ENCODE data around the gene MUC3A. TPM values are rescaled to one million over a fixed set of nuclear protein-coding genes. Genes with fewer than 3 reads are reported as not detected.

MUC3A gene
- total RNA-seq, 3 donors from 2014 or later (not counting 1 experiment from before 2014, with no cell fraction given), result 0.24 TPM; not detected in 2

GRCh38 chr7:100971111-100972001, 22.0 kb downstream of the MUC3A start:
- intact Hi-C loops (cut with micrococcal nuclease), result no loop called here
- Histone ChIP-seq H3K27ac (ENCODE audit: low read length) (no peak overlapping the region), H3K36me3 (ENCODE audit: control insufficient read depth, insufficient read depth, low read length) (no peaks in the 10 kb centered on the region), H3K4me1 (ENCODE audit: control insufficient read depth, insufficient read depth, low read length) (peaks cover 4% of the 10 kb centered on the region), H3K27me3 (ENCODE audit: control insufficient read depth, insufficient read depth, low read length) (peaks cover 8% of the 10 kb centered on the region), H3K4me3 (ENCODE audit: low read length) (no peak overlapping the region), H3K9me3 (ENCODE audit: control insufficient read depth, insufficient read depth, low read length) (no peaks in the 10 kb centered on the region)
- Mint-ChIP-seq H3K9me3 (no peaks in the 10 kb centered on the region), H3K27me3 (ENCODE audit: low read depth in 2 of 2) (peaks cover 24 to 51% of the 10 kb centered on the region in 2 donors), H3K4me1 (peaks cover 0 to 20% of the 10 kb centered on the region in 2 donors), H3K27ac (no peak overlapping the region), H3K4me3 (no peak overlapping the region), H3K36me3 (no peaks in the 10 kb centered on the region)
- no peak for ATAC-seq
- DNase-seq, result no peak
- no peak for TF ChIP-seq CTCF (IDR thresholded peaks at IDR 0.05)
- WGBS (ENCODE audit: insufficient coverage), result 62% methylated on average over 11 of the region's 14 CpGs

- no peak for TF ChIP-seq CTCF (IDR thresholded peaks at IDR 0.05)
- H3K27ac ChIP-seq (ENCODE audit: low read length), result no peak overlapping the region
- Mint-ChIP-seq H3K36me3 (no peaks in the 10 kb centered on the region), H3K27ac (no peak overlapping the region), H3K4me1 (peaks cover 0 to 14% of the 10 kb centered on the region in 2 donors), H3K27me3 (ENCODE audit: low read depth in 2 of 2) (peaks cover 20 to 48% of the 10 kb centered on the region in 2 donors), H3K9me3 (no peaks in the 10 kb centered on the region), H3K4me3 (no peak overlapping the region)
- no peaks in the 10 kb centered on the region for H3K9me3 ChIP-seq (ENCODE audit: control insufficient read depth, insufficient read depth, low read length)
- no peaks in the 10 kb centered on the region for H3K36me3 ChIP-seq (ENCODE audit: control insufficient read depth, insufficient read depth, low read length)
- ATAC-seq (no peak), DNase-seq (no peak)
- H3K4me3 ChIP-seq (ENCODE audit: low read length), result no peak overlapping the region
- WGBS (ENCODE audit: insufficient coverage), result 59% methylated on average over 7 of the region's 7 CpGs
- no peaks in the 10 kb centered on the region for H3K4me1 ChIP-seq (ENCODE audit: control insufficient read depth, insufficient read depth, low read length)
- H3K27me3 ChIP-seq (ENCODE audit: control insufficient read depth, insufficient read depth, low read length), result peaks cover 3% of the 10 kb centered on the region
- intact Hi-C loops (cut with micrococcal nuclease), result no loop called here
Measured at GRCh38 chr7:100972002-100972347, 22.6 kb downstream of the MUC3A start.

GRCh38 chr7:100974021-100974420, 24.7 kb downstream of the MUC3A start:
- Histone ChIP-seq H3K27ac (ENCODE audit: low read length) (no peak overlapping the region), H3K9me3 (ENCODE audit: control insufficient read depth, insufficient read depth, low read length) (no peaks in the 10 kb centered on the region), H3K4me1 (ENCODE audit: control insufficient read depth, insufficient read depth, low read length) (no peaks in the 10 kb centered on the region), H3K27me3 (ENCODE audit: control insufficient read depth, insufficient read depth, low read length) (no peaks in the 10 kb centered on the region), H3K36me3 (ENCODE audit: control insufficient read depth, insufficient read depth, low read length) (no peaks in the 10 kb centered on the region), H3K4me3 (ENCODE audit: low read length) (no peak overlapping the region)
- Mint-ChIP-seq H3K27ac (no peak overlapping the region), H3K36me3 (no peaks in the 10 kb centered on the region), H3K27me3 (ENCODE audit: low read depth in 2 of 2) (peaks cover 8 to 28% of the 10 kb centered on the region in 2 donors), H3K4me1 (peaks cover 0 to 5% of the 10 kb centered on the region in 2 donors), H3K9me3 (no peaks in the 10 kb centered on the region), H3K4me3 (no peak overlapping the region)
- DNase-seq (no peak), ATAC-seq (no peak)
- intact Hi-C loops (cut with micrococcal nuclease), result no loop called here
- TF ChIP-seq CTCF (IDR thresholded peaks at IDR 0.05), result no peak
- 70% methylated on average over 2 of the region's 2 CpGs for WGBS (ENCODE audit: insufficient coverage)

Data from natural killer cell (primary cell).